OCI-LY7 (cell line): ENCODE measurements around the gene APOL1. TPM values are rescaled to one million over a fixed set of nuclear protein-coding genes. Genes with fewer than 3 reads are reported as not detected.
A peak's percentile ranks its signal among the peaks of the same experiment; 100 is the strongest.

Experiments
- BruUV-seq: library from RNA; stranded (reverse); fragments of 400-500 nt; replicated peaks from 2 replicates; lab custom pipeline; 2021; lab: Mats Ljungman, UMichigan
- CTCF ChIA-PET: fragments of 300-600 bp; sonication (Branson Sonifier 250); formaldehyde crosslinking; loops from one replicate; lab custom pipeline; 2022; ENCODE audit warnings: antibody characterized with exemption; ENCODE audit not compliant: unreplicated experiment; lab: Charles Lee
- POLR2A ChIA-PET: fragments of 300-600 bp; sonication (Branson Sonifier 250); formaldehyde crosslinking; loops from one replicate; lab custom pipeline; 2022; ENCODE audit warnings: antibody characterized with exemption; lab: Charles Lee
- DNase-seq: peaks from one replicate; pipeline ENCODE4 v3.0.0-alpha.2; 2015; ENCODE audit warnings: low spot score
- H2AFZ ChIP-seq: fragments of 200-600 bp; sonication (generic), shearing (Covaris generic); 2 replicates; pipeline ENCODE4 v1.6.1; 2014; ENCODE audit warnings: mild to moderate bottlenecking, antibody characterized with exemption, low read length, moderate library complexity
- H3K27ac ChIP-seq: fragments of 200-600 bp; sonication (generic); 2 replicates; pipeline ENCODE4 v1.5.1; 2014; ENCODE audit warnings: mixed run types, low read depth, mild to moderate bottlenecking, moderate library complexity, low read length, inconsistent platforms; ENCODE audit not compliant: poor library complexity, severe bottlenecking
- H3K36me3 ChIP-seq: fragments of 200-600 bp; sonication (generic); 2 replicates; pipeline ENCODE4 v1.6.1; 2014; ENCODE audit warnings: mild to moderate bottlenecking, antibody characterized with exemption, low read length, moderate library complexity, mixed read lengths; ENCODE audit not compliant: insufficient read depth
- H3K4me1 ChIP-seq: fragments of 200-600 bp; sonication (generic); 2 replicates; pipeline ENCODE4 v1.5.1; 2014; ENCODE audit warnings: mild to moderate bottlenecking, low read length; ENCODE audit not compliant: insufficient read depth, poor library complexity, severe bottlenecking
- H3K4me2 ChIP-seq: fragments of 200-600 bp; sonication (generic); 2 replicates; pipeline ENCODE4 v1.6.1; 2014; ENCODE audit warnings: mild to moderate bottlenecking, low read length
- H3K4me3 ChIP-seq: fragments of 200-600 bp; sonication (generic); 2 replicates; pipeline ENCODE4 v1.5.1; 2014; ENCODE audit warnings: mild to moderate bottlenecking, low read depth, low read length; ENCODE audit not compliant: poor library complexity, severe bottlenecking
- H3K79me2 ChIP-seq: fragments of 200-600 bp; sonication (generic); 2 replicates; pipeline ENCODE4 v1.6.1; 2016; ENCODE audit warnings: low read depth, mild to moderate bottlenecking, low read length, moderate library complexity, mixed read lengths; ENCODE audit not compliant: insufficient read depth
- H3K9me2 ChIP-seq: fragments of 200-600 bp; sonication (generic); 2 replicates; pipeline ENCODE4 v1.6.1; 2016; ENCODE audit warnings: mild to moderate bottlenecking, low read length, mixed read lengths; ENCODE audit not compliant: insufficient read depth
- H3K9me3 ChIP-seq: fragments of 200-600 bp; sonication (generic); 2 replicates; pipeline ENCODE4 v1.6.1; 2014; ENCODE audit warnings: mild to moderate bottlenecking, mixed run types, low read length, mixed read lengths
- H4K20me1 ChIP-seq: fragments of 200-600 bp; sonication (generic); 2 replicates; pipeline ENCODE4 v1.6.1; 2014; ENCODE audit warnings: mild to moderate bottlenecking, antibody characterized with exemption, low read length, moderate library complexity, mixed read lengths; ENCODE audit not compliant: insufficient read depth
- CTCF ChIP-seq: fragments of 200-600 bp; sonication (generic); conservative IDR thresholded peaks from 2 replicates; pipeline ENCODE4 v1.5.1; 2014; ENCODE audit warnings: mild to moderate bottlenecking, antibody characterized with exemption, low read length, moderate library complexity, mixed read lengths
- EZH2phosphoT487 ChIP-seq: fragments of 200-600 bp; sonication (generic); IDR thresholded peaks from 2 replicates; pipeline ENCODE4 v1.6.1; 2018; ENCODE audit warnings: low read depth, borderline replicate concordance, mild to moderate bottlenecking, mixed run types, antibody characterized with exemption, low read length, moderate library complexity, mixed read lengths
- intact Hi-C: fragments of 100-400 bp; cut with micrococcal nuclease; formaldehyde crosslinking; loops from one replicate; pipeline ENCODE4 v1.10.0; 2022; ENCODE audit not compliant: unreplicated experiment
- total RNA-seq, 2 experiments: library from RNA; depleted of rRNA in 1 of 2; stranded (reverse); fragments of >200 nt in 1 of 2; shearing (Covaris generic) in 1 of 2; gene quantifications; 2 replicates each; pipeline ENCODE4 v1.2.3, GENCODE V29; 2014 to 2022

Gene APOL1
- total RNA-seq, 2 experiments from 2014 or later: 0.42 to 0.47 TPM

- Histone ChIP-seq H3K4me2 (peak overlapping the region; percentile 79), H4K20me1 (no peaks in the 10 kb centered on the region), H3K36me3 (peaks cover 16% of the 10 kb centered on the region; the same call in 1 of the 2 replicates), H3K79me2 (no peaks in the 10 kb centered on the region), H2AFZ (peak overlapping the region; percentile 62), H3K4me3 (peak overlapping the region; percentile 76), H3K27ac (peak overlapping the region; percentile 23), H3K9me2 (no peaks in the 10 kb centered on the region), H3K4me1 (peaks cover 21% of the 10 kb centered on the region), H3K9me3 (no peaks in the 10 kb centered on the region)
- peak; percentile 4 for DNase-seq
- ChIA-PET CTCF (interaction anchor here (0.8 to 1.5 kb wide), 2 partner anchors 78 to 232 kb away, joined by 3 to 4 read pairs; partner anchors contain the start of gene APOL3), POLR2A (interaction anchor here (0.6 to 1.1 kb wide), 5 partner anchors 10 to 291 kb away, joined by 3 to 5 read pairs (median 3); partner anchors contain the start of gene APOL1)
- intact Hi-C loops: loop anchor here (5.0 kb wide), 1 partner anchor 76 kb away; the partner anchor contains the start of gene APOL3
- no TSS peak for BruUV-seq
- no peak for TF ChIP-seq CTCF
Observed at GRCh38 chr22:36238373-36239149, 14.4 kb upstream of the APOL1 start.

- DNase-seq: no peak
- Histone ChIP-seq H3K4me1 (peaks cover 21% of the 10 kb centered on the region), H4K20me1 (no peaks in the 10 kb centered on the region), H3K27ac (peak overlapping the region; percentile 23), H3K4me2 (peak overlapping the region; percentile 79), H3K79me2 (no peaks in the 10 kb centered on the region), H3K9me3 (no peaks in the 10 kb centered on the region), H2AFZ (peak overlapping the region; percentile 62), H3K4me3 (peak overlapping the region; percentile 76), H3K36me3 (peaks cover 16% of the 10 kb centered on the region; the same call in 1 of the 2 replicates), H3K9me2 (no peaks in the 10 kb centered on the region)
- ChIA-PET POLR2A (interaction anchor here (0.6 to 1.3 kb wide), 4 partner anchors 32 to 291 kb away, joined by 3 to 4 read pairs (median 3); no protein-coding TSS in a partner anchor), CTCF (interaction anchor here (0.8 to 1.5 kb wide), 2 partner anchors 79 to 231 kb away, joined by 3 to 4 read pairs; partner anchors contain the start of gene APOL3)
- TF ChIP-seq EZH2phosphoT487: no peak
- TF ChIP-seq CTCF: no peak
- intact Hi-C loops: loop anchor here (5.0 kb wide), 1 partner anchor 77 kb away; the partner anchor contains the start of gene APOL3
- BruUV-seq: TSS peak; percentile 63
Observed at GRCh38 chr22:36239150-36239400, 13.9 kb upstream of the APOL1 start.
